Superior temporal gyrus (tissue), 1 donor: ENCODE results near the gene SPRYD3.
"Not testable (repeated sequence)": the region's sequence is repeated elsewhere in the genome, so short reads cannot be mapped to it uniquely, and the experiment has no call there.

Experiments used
- DNase-seq: peaks from one replicate; pipeline ENCODE4 v3.0.0-alpha.2; 2016; ENCODE audit errors: extremely low spot score

SPRYD3 gene

GRCh38 chr12:53051881-53052412 is 27.2 kb downstream of the SPRYD3 start:
- peak; percentile 42 for DNase-seq

- DNase-seq: peak; percentile 95
Observed at GRCh38 chr12:53051058-53051880, 27.9 kb downstream of the SPRYD3 start.

GRCh38 chr12:53050426-53051057 is 28.6 kb downstream of the SPRYD3 start:
- DNase-seq: no peak

- peak; percentile 48 for DNase-seq
Observed at GRCh38 chr12:53049571-53050318, 29.4 kb downstream of the SPRYD3 start, which contains the start of gene TNS2. Gene TNS2 (plus strand): TSS chr12:53050065. CDS start chr12:53050186, 121 bp downstream.

GRCh38 chr12:53048780-53049401 is 30.3 kb downstream of the SPRYD3 start:
- DNase-seq: no peak

- peak; percentile 76 for DNase-seq
Observed at GRCh38 chr12:53048033-53048779, 31.0 kb downstream of the SPRYD3 start.

- peak; percentile 58 for DNase-seq
Observed at GRCh38 chr12:53047221-53048032, 31.8 kb downstream of the SPRYD3 start.

GRCh38 chr12:53046655-53047220 is 32.5 kb downstream of the SPRYD3 start:
- DNase-seq: peak; percentile 81

- no peak for DNase-seq
Observed at GRCh38 chr12:53045696-53046045, 33.5 kb downstream of the SPRYD3 start.

- DNase-seq: no peak
Observed at GRCh38 chr12:53044896-53045695, 34.1 kb downstream of the SPRYD3 start.

- peak; percentile 79 for DNase-seq
Observed at GRCh38 chr12:53044052-53044581, 35.1 kb downstream of the SPRYD3 start.

GRCh38 chr12:53042607-53043454 is 36.4 kb downstream of the SPRYD3 start:
- DNase-seq: no peak

- no peak for DNase-seq
Observed at GRCh38 chr12:53039851-53040250, 39.3 kb downstream of the SPRYD3 start.

GRCh38 chr12:53036802-53037201 is 42.4 kb downstream of the SPRYD3 start:
- DNase-seq: no peak

- DNase-seq: no peak
Observed at GRCh38 chr12:53034459-53034858, 44.7 kb downstream of the SPRYD3 start.

GRCh38 chr12:53033832-53034231 is 45.4 kb downstream of the SPRYD3 start:
- DNase-seq: not testable (repeated sequence)

- DNase-seq: no peak
Observed at GRCh38 chr12:53031616-53032015, 47.6 kb downstream of the SPRYD3 start.

GRCh38 chr12:53027014-53027413 is 52.2 kb downstream of the SPRYD3 start:
- DNase-seq: not testable (repeated sequence)
